Activated gamma-delta T cell treated with Interleukin-2 at 50 U/mL for 16 hours (primary cell): Measurements from ENCODE around the gene PDZD11.
"Not testable (repeated sequence)": the region's sequence is repeated elsewhere in the genome, so short reads cannot be mapped to it uniquely, and the experiment has no call there.

Experiments
- DNase-seq: peaks from one replicate; pipeline ENCODE4 v3.0.0-alpha.2; 2020

Gene PDZD11

GRCh38 chrX:70255452-70255851 lies 34.3 kb downstream of the PDZD11 start:
- DNase-seq: no peak

GRCh38 chrX:70254909-70255308 lies 34.8 kb downstream of the PDZD11 start:
- no peak for DNase-seq

GRCh38 chrX:70254063-70254400 lies 35.7 kb downstream of the PDZD11 start:
- DNase-seq: no peak

GRCh38 chrX:70253377-70254062 lies 36.2 kb downstream of the PDZD11 start:
- no peak for DNase-seq

DNA sequence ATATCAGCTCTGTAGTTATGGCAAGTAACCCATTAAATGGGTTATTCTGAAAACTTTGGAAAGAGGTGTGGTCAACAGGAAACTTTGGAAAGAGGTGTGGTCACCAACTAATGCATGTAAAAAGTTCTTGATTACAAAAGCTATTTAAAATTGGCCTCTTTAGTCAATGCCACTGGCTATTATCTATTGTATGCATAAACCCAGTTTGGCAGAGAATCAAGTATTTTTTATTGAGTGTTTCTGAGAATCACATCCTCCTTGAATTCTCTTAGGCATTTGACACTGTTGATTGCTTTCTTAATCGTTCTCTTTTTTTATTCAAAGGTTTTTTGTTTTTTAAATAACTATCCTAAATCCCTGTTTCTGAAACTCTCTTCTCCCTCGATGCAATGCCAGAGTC lies 37.2 kb downstream of the PDZD11 start:
- DNase-seq: no peak

DNA sequence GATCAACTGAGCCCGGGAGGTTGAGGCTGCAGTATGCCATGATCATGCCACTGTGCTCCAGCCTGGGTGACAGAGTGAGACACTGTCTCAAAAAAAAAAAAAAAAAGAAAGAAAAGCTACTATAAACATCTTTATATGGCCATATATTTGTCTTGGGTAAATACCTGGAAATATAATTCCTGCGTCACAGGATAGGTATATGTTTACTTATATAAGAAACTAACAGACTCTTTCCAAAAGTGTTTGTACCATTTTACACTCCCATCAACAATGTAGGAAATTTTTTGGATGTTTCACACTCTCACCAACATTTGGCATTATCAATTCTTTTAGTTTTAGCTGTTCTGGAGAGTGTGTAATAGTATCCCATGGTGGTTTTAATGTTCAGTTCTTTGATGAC lies 42.5 kb downstream of the PDZD11 start:
- no peak for DNase-seq

- no peak for DNase-seq
Observed at GRCh38 chrX:70244881-70245280, 44.8 kb downstream of the PDZD11 start.

GRCh38 chrX:70243601-70244000 lies 46.1 kb downstream of the PDZD11 start:
- not testable (repeated sequence) for DNase-seq

GRCh38 chrX:70241501-70241900 lies 48.2 kb downstream of the PDZD11 start:
- DNase-seq: no peak

GRCh38 chrX:70240751-70241150 lies 49.0 kb downstream of the PDZD11 start:
- DNase-seq: no peak
